OCI-LY3 (cell line): Measurements from ENCODE around the gene INTS1.

ENCODE experiments used
- H2AFZ ChIP-seq: fragments of 200-600, 300-600 bp; shearing (Covaris generic); 2 replicates; pipeline ENCODE4 v1.6.0; 2014; ENCODE audit warnings: antibody characterized with exemption, low read depth, low read length
- H3K27ac ChIP-seq: fragments of 200-600, 300-600 bp; sonication (generic); 2 replicates; pipeline ENCODE4 v1.5.1; 2014; ENCODE audit warnings: mild to moderate bottlenecking, low read length, moderate library complexity, mixed read lengths
- H3K27me3 ChIP-seq: fragments of 200-600, 300-600 bp; sonication (generic); 2 replicates; pipeline ENCODE4 v1.6.1; 2014; ENCODE audit warnings: low read depth, low read length, mixed read lengths
- H3K36me3 ChIP-seq: fragments of 200-600, 300-600 bp; sonication (generic); replicated peaks from 2 replicates; pipeline ENCODE3; 2014; ENCODE audit warnings: low read depth, low read length, mixed read lengths
- H3K4me1 ChIP-seq: fragments of 300-600, 200-600 bp; sonication (generic); 2 replicates; pipeline ENCODE4 v1.6.1; 2014; ENCODE audit warnings: low read length, mixed read lengths
- H3K4me2 ChIP-seq: fragments of 200-600, 300-600 bp; sonication (generic); 2 replicates; pipeline ENCODE4 v1.6.1; 2014; ENCODE audit warnings: low read length, mixed read lengths
- H3K4me3 ChIP-seq: fragments of 300-600, 200-600 bp; sonication (generic); 2 replicates; pipeline ENCODE4 v1.5.1; 2014; ENCODE audit warnings: antibody characterized with exemption, mild to moderate bottlenecking, low read length, moderate library complexity
- H3K79me2 ChIP-seq: fragments of 300-600, 200-600 bp; shearing (Covaris generic); 2 replicates; pipeline ENCODE4 v1.6.1; 2014; ENCODE audit warnings: mild to moderate bottlenecking, low read length, mixed read lengths
- H3K9ac ChIP-seq: fragments of 300-600, 200-600 bp; shearing (Covaris generic); 2 replicates; pipeline ENCODE4 v1.6.0; 2014; ENCODE audit warnings: mild to moderate bottlenecking, low read length, moderate library complexity
- H3K9me3 ChIP-seq: fragments of 200-600, 300-600 bp; shearing (Covaris generic); 2 replicates; pipeline ENCODE4 v1.6.1; 2014; ENCODE audit warnings: low read length, mixed read lengths; ENCODE audit not compliant: insufficient read depth
- H4K20me1 ChIP-seq: fragments of 200-600, 300-600 bp; sonication (generic); 2 replicates; pipeline ENCODE4 v1.6.1; 2016; ENCODE audit warnings: low read length, mixed read lengths; ENCODE audit not compliant: insufficient read depth
- CTCF ChIP-seq: fragments of 200-600, 300-600 bp; sonication (generic); IDR thresholded peaks from 2 replicates; pipeline ENCODE4 v1.5.1; 2014; ENCODE audit warnings: antibody characterized with exemption, low read length, low read depth
- EZH2phosphoT487 ChIP-seq: fragments of 200-600 bp; shearing (Covaris generic); IDR thresholded peaks from 2 replicates; pipeline ENCODE4 v1.6.1; 2018; ENCODE audit warnings: antibody characterized with exemption, mixed run types, low read depth

The INTS1 gene

GRCh38 chr7:1531979-1532455 lies 27.8 kb upstream of the INTS1 start:
- no peaks in the 10 kb centered on the region for H3K9me3 ChIP-seq
- H2AFZ ChIP-seq, result no peak overlapping the region
- peak overlapping the region; percentile 85 for H3K27ac ChIP-seq
- peaks cover 53% of the 10 kb centered on the region for H4K20me1 ChIP-seq
- H3K9ac ChIP-seq, result peak overlapping the region; percentile 84
- no peak for TF ChIP-seq EZH2phosphoT487
- no peak for TF ChIP-seq CTCF
- H3K4me2 ChIP-seq, result peak overlapping the region; percentile 100
- peaks cover 22% of the 10 kb centered on the region for H3K4me1 ChIP-seq
- peak overlapping the region; percentile 96 for H3K4me3 ChIP-seq
- no peaks in the 10 kb centered on the region for H3K36me3 ChIP-seq
- H3K27me3 ChIP-seq, result no peaks in the 10 kb centered on the region
- peaks cover 64% of the 10 kb centered on the region for H3K79me2 ChIP-seq

GRCh38 chr7:1531263-1531978 lies 27.2 kb upstream of the INTS1 start:
- Histone ChIP-seq H3K79me2 (peaks cover 59% of the 10 kb centered on the region), H4K20me1 (peaks cover 47% of the 10 kb centered on the region), H3K4me1 (peaks cover 22% of the 10 kb centered on the region), H3K36me3 (no peaks in the 10 kb centered on the region), H3K9me3 (no peaks in the 10 kb centered on the region), H3K27me3 (0 out of 2 replicates have a peak, but pooled peaks cover 4% of the 10 kb centered on the region), H3K27ac (peak overlapping the region; percentile 85), H3K4me3 (peak overlapping the region; percentile 96), H2AFZ (no peak overlapping the region), H3K9ac (peak overlapping the region; percentile 84), H3K4me2 (peak overlapping the region; percentile 100)
- no peak for TF ChIP-seq EZH2phosphoT487
- TF ChIP-seq CTCF, result no peak

GRCh38 chr7:1530946-1531262 lies 26.7 kb upstream of the INTS1 start:
- Histone ChIP-seq H3K27me3 (0 out of 2 replicates have a peak, but pooled peaks cover 4% of the 10 kb centered on the region), H3K36me3 (no peaks in the 10 kb centered on the region), H3K9me3 (no peaks in the 10 kb centered on the region), H3K27ac (peak overlapping the region; percentile 85), H3K79me2 (peaks cover 53% of the 10 kb centered on the region), H3K4me1 (peaks cover 22% of the 10 kb centered on the region), H4K20me1 (peaks cover 42% of the 10 kb centered on the region), H3K4me2 (peak overlapping the region; percentile 100; the same call in 1 of the 2 replicates), H2AFZ (no peak overlapping the region), H3K4me3 (peak overlapping the region; percentile 96), H3K9ac (peak overlapping the region; percentile 84)
- TF ChIP-seq CTCF (no peak), EZH2phosphoT487 (no peak)

- no peaks in the 10 kb centered on the region for H3K36me3 ChIP-seq
- H3K79me2 ChIP-seq, result peaks cover 40% of the 10 kb centered on the region
- H3K4me3 ChIP-seq, result no peak overlapping the region
- 0 out of 2 replicates have a peak, but pooled peaks cover 4% of the 10 kb centered on the region for H3K27me3 ChIP-seq
- H3K27ac ChIP-seq, result no peak overlapping the region
- H4K20me1 ChIP-seq, result peaks cover 29% of the 10 kb centered on the region
- no peak for TF ChIP-seq CTCF
- TF ChIP-seq EZH2phosphoT487, result no peak
- no peak overlapping the region for H3K9ac ChIP-seq
- 0 out of 2 replicates have a peak overlapping the region, but pooled peaks have one; percentile 77 for H3K4me2 ChIP-seq
- H3K9me3 ChIP-seq, result no peaks in the 10 kb centered on the region
- no peak overlapping the region for H2AFZ ChIP-seq
- H3K4me1 ChIP-seq, result peaks cover 22% of the 10 kb centered on the region
Measured at GRCh38 chr7:1529383-1530116, 25.4 kb upstream of the INTS1 start.
